Astrocyte (in vitro differentiated cells and primary cell): Measurements from ENCODE around the gene DBF4. TPM values are rescaled to one million over a fixed set of nuclear protein-coding genes. Genes with fewer than 3 reads are reported as not detected.

Experiments
- DNase-seq: peaks from one replicate; pipeline ENCODE4 v3.0.0-alpha.2; 2010; ENCODE audit warnings: low read depth
- FAIRE-seq: peaks from 2 replicates; lab custom pipeline; 2011; peaks lifted over from hg19 to GRCh38; lab: Jason Lieb, UNC
- H2AFZ ChIP-seq: 2 replicates; pipeline ENCODE4 v1.6.0; 2012; ENCODE audit warnings: low read depth, low read length, inconsistent platforms
- H3K27ac ChIP-seq: 2 replicates; pipeline ENCODE4 v1.5.1; 2011; ENCODE audit warnings: low read depth, low read length, inconsistent platforms
- H3K27me3 ChIP-seq: 2 replicates; pipeline ENCODE4 v1.6.0; 2011; ENCODE audit warnings: low read length, inconsistent platforms; ENCODE audit not compliant: insufficient read depth
- H3K36me3 ChIP-seq: 2 replicates; pipeline ENCODE4 v1.5.1; 2011; ENCODE audit warnings: low read length, inconsistent platforms; ENCODE audit not compliant: insufficient read depth
- H3K4me1 ChIP-seq: 2 replicates; pipeline ENCODE4 v1.5.1; 2011; ENCODE audit warnings: low read length, inconsistent platforms; ENCODE audit not compliant: insufficient read depth
- H3K4me2 ChIP-seq: 2 replicates; pipeline ENCODE4 v1.6.0; 2012; ENCODE audit warnings: low read length, inconsistent platforms
- H3K4me3 ChIP-seq: 2 replicates; pipeline ENCODE4 v1.5.1; 2011; ENCODE audit warnings: low read depth, mild to moderate bottlenecking, low read length, inconsistent platforms; ENCODE audit not compliant: insufficient read depth
- H3K79me2 ChIP-seq: 2 replicates; pipeline ENCODE4 v1.6.0; 2012; ENCODE audit warnings: mild to moderate bottlenecking, low read length, inconsistent platforms; ENCODE audit not compliant: insufficient read depth
- H3K9ac ChIP-seq: 2 replicates; pipeline ENCODE4 v1.6.0; 2012; ENCODE audit warnings: mild to moderate bottlenecking, low read length, inconsistent platforms
- H3K9me3 ChIP-seq: 2 replicates; pipeline ENCODE4 v1.5.1; 2012; ENCODE audit warnings: low read depth, mild to moderate bottlenecking, low read length, inconsistent platforms; ENCODE audit not compliant: insufficient read depth
- H4K20me1 ChIP-seq: 2 replicates; pipeline ENCODE4 v1.6.0; 2012; ENCODE audit warnings: low read length, inconsistent platforms; ENCODE audit not compliant: insufficient read depth
- H3K27ac Mint-ChIP-seq: one replicate; pipeline ENCODE4 v1.8.0; 2021; ENCODE audit warnings: mild to moderate bottlenecking, mixed read lengths; ENCODE audit not compliant: unreplicated experiment
- H3K27me3 Mint-ChIP-seq: one replicate; pipeline ENCODE4 v1.8.0; 2021; ENCODE audit warnings: low read depth, mixed read lengths; ENCODE audit not compliant: unreplicated experiment
- H3K36me3 Mint-ChIP-seq: one replicate; pipeline ENCODE4 v1.8.0; 2021; ENCODE audit warnings: low read depth, mixed read lengths; ENCODE audit not compliant: unreplicated experiment
- H3K4me1 Mint-ChIP-seq: one replicate; pipeline ENCODE4 v1.8.0; 2021; ENCODE audit warnings: low read depth, mixed read lengths; ENCODE audit not compliant: unreplicated experiment
- H3K4me3 Mint-ChIP-seq: one replicate; pipeline ENCODE4 v1.8.0; 2021; ENCODE audit warnings: mild to moderate bottlenecking, moderate library complexity, mixed read lengths; ENCODE audit not compliant: unreplicated experiment
- H3K9me3 Mint-ChIP-seq: one replicate; pipeline ENCODE4 v1.8.0; 2021; ENCODE audit warnings: mild to moderate bottlenecking, mixed read lengths; ENCODE audit not compliant: unreplicated experiment
- EZH2 ChIP-seq: IDR thresholded peaks from 2 replicates; pipeline ENCODE4 v1.6.1; 2012; ENCODE audit warnings: mild to moderate bottlenecking, low read length, inconsistent platforms; ENCODE audit not compliant: insufficient read depth
- total RNA-seq: library from RNA; stranded (reverse); gene quantifications from 2 replicates; pipeline ENCODE4 v1.2.1, GENCODE V29; 2021
- TF ChIP-seq, protein P1 (sequence below): IDR thresholded peaks from 2 replicates; pipeline ENCODE4 v1.5.1; 2011; ENCODE audit warnings: low read depth, mild to moderate bottlenecking, inconsistent platforms, low read length, moderate library complexity; ENCODE audit not compliant: insufficient read depth

The DBF4 gene
- total RNA-seq, 1 donor from 2014 or later, result 13.0 TPM

DNA sequence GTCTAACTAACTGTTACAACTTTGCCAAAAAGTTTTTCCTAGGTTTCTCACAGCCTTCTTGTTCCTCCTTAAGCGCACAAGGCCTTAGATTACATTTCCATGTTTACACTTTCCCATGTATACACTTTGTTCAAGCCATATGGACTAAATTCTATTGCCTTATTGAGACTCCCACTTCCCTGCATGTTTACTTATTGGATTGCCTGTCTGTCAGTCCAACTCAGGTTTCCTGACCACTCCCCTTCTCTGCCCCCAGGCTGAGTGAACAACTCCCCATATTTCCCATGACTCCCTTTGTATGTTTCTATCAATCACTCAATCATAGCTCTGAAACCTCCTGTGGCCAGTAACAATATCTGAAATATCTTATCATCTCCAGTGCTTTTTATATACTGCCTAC lies 43.2 kb upstream of the DBF4 start:
- H3K4me3 Mint-ChIP-seq, result no peak overlapping the region
- Histone ChIP-seq H4K20me1 (no peaks in the 10 kb centered on the region), H2AFZ (no peak overlapping the region), H3K27me3 (no peaks in the 10 kb centered on the region), H3K9ac (no peak overlapping the region), H3K36me3 (no peaks in the 10 kb centered on the region), H3K27ac (no peak overlapping the region), H3K4me1 (no peaks in the 10 kb centered on the region), H3K9me3 (no peaks in the 10 kb centered on the region), H3K79me2 (no peaks in the 10 kb centered on the region), H3K4me3 (no peak overlapping the region), H3K4me2 (no peak overlapping the region)
- H3K27ac Mint-ChIP-seq, result no peak overlapping the region
- no peak for FAIRE-seq
- no peak for TF ChIP-seq EZH2
- TF ChIP-seq, protein P1, sequence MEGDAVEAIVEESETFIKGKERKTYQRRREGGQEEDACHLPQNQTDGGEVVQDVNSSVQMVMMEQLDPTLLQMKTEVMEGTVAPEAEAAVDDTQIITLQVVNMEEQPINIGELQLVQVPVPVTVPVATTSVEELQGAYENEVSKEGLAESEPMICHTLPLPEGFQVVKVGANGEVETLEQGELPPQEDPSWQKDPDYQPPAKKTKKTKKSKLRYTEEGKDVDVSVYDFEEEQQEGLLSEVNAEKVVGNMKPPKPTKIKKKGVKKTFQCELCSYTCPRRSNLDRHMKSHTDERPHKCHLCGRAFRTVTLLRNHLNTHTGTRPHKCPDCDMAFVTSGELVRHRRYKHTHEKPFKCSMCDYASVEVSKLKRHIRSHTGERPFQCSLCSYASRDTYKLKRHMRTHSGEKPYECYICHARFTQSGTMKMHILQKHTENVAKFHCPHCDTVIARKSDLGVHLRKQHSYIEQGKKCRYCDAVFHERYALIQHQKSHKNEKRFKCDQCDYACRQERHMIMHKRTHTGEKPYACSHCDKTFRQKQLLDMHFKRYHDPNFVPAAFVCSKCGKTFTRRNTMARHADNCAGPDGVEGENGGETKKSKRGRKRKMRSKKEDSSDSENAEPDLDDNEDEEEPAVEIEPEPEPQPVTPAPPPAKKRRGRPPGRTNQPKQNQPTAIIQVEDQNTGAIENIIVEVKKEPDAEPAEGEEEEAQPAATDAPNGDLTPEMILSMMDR, result no peak
- H3K36me3 Mint-ChIP-seq, result no peaks in the 10 kb centered on the region
- no peaks in the 10 kb centered on the region for H3K27me3 Mint-ChIP-seq
- H3K9me3 Mint-ChIP-seq, result no peaks in the 10 kb centered on the region
- H3K4me1 Mint-ChIP-seq, result no peaks in the 10 kb centered on the region
- DNase-seq, result no peak

DNA sequence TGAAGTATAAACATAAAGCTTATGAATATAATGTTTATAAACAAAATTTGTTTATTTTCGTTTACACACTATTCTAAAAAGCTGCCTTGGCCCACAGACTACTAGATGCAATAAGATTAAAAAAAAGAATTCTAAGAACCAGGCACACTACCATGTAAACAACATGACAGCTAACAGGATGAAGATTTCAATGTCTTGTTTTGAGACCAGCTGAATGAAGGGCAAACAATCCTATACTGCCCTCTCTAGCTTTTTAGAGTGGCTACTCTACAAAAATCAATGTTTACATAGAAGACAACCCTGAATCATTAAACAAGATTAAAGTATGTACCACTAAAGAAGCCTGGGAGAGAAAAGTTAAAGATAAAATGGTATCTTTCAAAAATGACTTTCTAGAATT lies 38.7 kb upstream of the DBF4 start:
- Mint-ChIP-seq H3K4me3 (no peak overlapping the region), H3K4me1 (no peaks in the 10 kb centered on the region)
- H3K9ac ChIP-seq, result no peak overlapping the region

More for the DNA sequence above, 38.7 kb upstream of the DBF4 start:
- Histone ChIP-seq H3K79me2 (no peaks in the 10 kb centered on the region), H3K4me1 (no peaks in the 10 kb centered on the region), H2AFZ (no peak overlapping the region), H4K20me1 (no peaks in the 10 kb centered on the region), H3K9me3 (no peaks in the 10 kb centered on the region), H3K36me3 (no peaks in the 10 kb centered on the region), H3K4me3 (no peak overlapping the region), H3K4me2 (no peak overlapping the region), H3K27ac (no peak overlapping the region), H3K27me3 (no peaks in the 10 kb centered on the region)
- TF ChIP-seq, protein P1, result no peak
- no peak for TF ChIP-seq EZH2
- Mint-ChIP-seq H3K36me3 (no peaks in the 10 kb centered on the region), H3K9me3 (no peaks in the 10 kb centered on the region), H3K27ac (no peak overlapping the region), H3K27me3 (no peaks in the 10 kb centered on the region)
- FAIRE-seq (no peak), DNase-seq (no peak)
